Measurements from ENCODE around the gene EYA4. TPM values are rescaled to one million over a fixed set of nuclear protein-coding genes. Genes with fewer than 3 reads are reported as not detected.

Gene EYA4
- total RNA-seq, 1 experiment from 2014 or later: 0.24 TPM

- Mint-ChIP-seq H3K9me3 (no peaks in the 10 kb centered on the region), H3K4me3 (no peak overlapping the region), H3K4me1 (no peaks in the 10 kb centered on the region), H3K36me3 (no peaks in the 10 kb centered on the region), H3K27ac (no peak overlapping the region), H3K27me3 (ENCODE audit: low read depth) (no peaks in the 10 kb centered on the region)
- no peak for DNase-seq (ENCODE audit: low spot score)
- CTCF ChIA-PET: no interaction called here
- TF ChIP-seq ZNF671 (CRISPR knock-in tag; IDR thresholded peaks at IDR 0.05) (no peak), FOXK1 (CRISPR knock-in tag; IDR thresholded peaks at IDR 0.05) (no peak), ZBTB21 (CRISPR knock-in tag; IDR thresholded peaks at IDR 0.05; ENCODE audit: borderline replicate concordance) (no peak), CTCF (IDR thresholded peaks at IDR 0.05) (no peak), TCF7 (CRISPR knock-in tag; IDR thresholded peaks at IDR 0.05; ENCODE audit: low read depth) (no peak), E2F1 (CRISPR knock-in tag; IDR thresholded peaks at IDR 0.05) (no peak)
- POLR2A ChIA-PET: no interaction called here
- no peak for ATAC-seq
Measured at GRCh38 chr6:133478673-133479072, 237.5 kb downstream of the EYA4 start.

- CTCF ChIA-PET: no interaction called here
- Mint-ChIP-seq H3K4me3 (no peak overlapping the region), H3K4me1 (no peaks in the 10 kb centered on the region), H3K27ac (no peak overlapping the region), H3K9me3 (peaks cover 3% of the 10 kb centered on the region), H3K27me3 (ENCODE audit: low read depth) (no peaks in the 10 kb centered on the region), H3K36me3 (no peaks in the 10 kb centered on the region)
- POLR2A ChIA-PET: no interaction called here
- no peak for TF ChIP-seq NFYB (CRISPR knock-in tag; conservative IDR thresholded peaks at IDR 0.05; ENCODE audit: low read depth)
- TF ChIP-seq PRRX2 (CRISPR knock-in tag; IDR thresholded peaks at IDR 0.05): no peak
- TF ChIP-seq KAT7 (CRISPR knock-in tag; IDR thresholded peaks at IDR 0.05; ENCODE audit: borderline replicate concordance): no peak
- no peak for TF ChIP-seq ZBTB21 (CRISPR knock-in tag; IDR thresholded peaks at IDR 0.05; ENCODE audit: borderline replicate concordance)
- no peak for TF ChIP-seq ZNF532 (CRISPR knock-in tag; IDR thresholded peaks at IDR 0.05; ENCODE audit: borderline replicate concordance)
- TF ChIP-seq ATF3 (CRISPR knock-in tag; conservative IDR thresholded peaks at IDR 0.05): no peak
- TF ChIP-seq RELA (CRISPR knock-in tag; IDR thresholded peaks at IDR 0.05; ENCODE audit: borderline replicate concordance): no peak
- TF ChIP-seq ATF2 (CRISPR knock-in tag; IDR thresholded peaks at IDR 0.05; ENCODE audit: borderline replicate concordance, low read depth): no peak
- no peak for TF ChIP-seq USF1 (CRISPR knock-in tag; IDR thresholded peaks at IDR 0.05)
- ATAC-seq: no peak
- DNase-seq (ENCODE audit: low spot score): no peak
Measured at GRCh38 chr6:133487174-133487573, 246.0 kb downstream of the EYA4 start.
